Breast epithelium (tissue), 4 donors: ENCODE results near the gene RLIM. TPM values are rescaled to one million over a fixed set of nuclear protein-coding genes. Genes with fewer than 3 reads are reported as not detected.
A peak's percentile ranks its signal among the peaks of the same experiment; 100 is the strongest.
"Not testable (repeated sequence)": the region's sequence is repeated elsewhere in the genome, so short reads cannot be mapped to it uniquely, and the experiment has no call there.

Experiments
- DNase-seq, 2 donors: peaks; one replicate each; pipeline ENCODE4 v3.0.0-alpha.2; 2019; ENCODE audit warnings: low spot score in 2 of 2
- H3K27ac ChIP-seq, 2 donors: fragments of 200-600 bp; sonication (generic) in 1 of 2; one replicate each; pipeline ENCODE4 v1.5.1; 2016 to 2019; ENCODE audit warnings: mild to moderate bottlenecking in 1 of 2
- H3K27me3 ChIP-seq, 2 donors: fragments of 200-600 bp; sonication (generic) in 1 of 2; one replicate each; pipeline versions ENCODE4 v1.5.1 to v1.6.0; 2017 to 2019; ENCODE audit warnings: control low read depth in 1 of 2, mild to moderate bottlenecking in 1 of 2
- H3K36me3 ChIP-seq: fragments of 200-600 bp; one replicate; pipeline ENCODE4 v1.5.1; 2019
- H3K4me1 ChIP-seq, 2 donors: fragments of 200-600 bp; sonication (generic); one replicate each; pipeline ENCODE4 v1.5.1; 2016 to 2019; ENCODE audit warnings: control low read depth in 1 of 2
- H3K4me3 ChIP-seq, 3 donors: fragments of 200-600 bp; sonication (generic); 1 replicate in 2 of 3; 2 replicates in 1 of 3; pipeline ENCODE4 v1.5.1; 2016 to 2019; ENCODE audit warnings: mild to moderate bottlenecking in 3 of 3, moderate library complexity in 2 of 3
- H3K9me3 ChIP-seq, 2 donors: fragments of 200-600 bp; sonication (generic) in 1 of 2; one replicate each; pipeline ENCODE4 v1.5.1; 2016 to 2019; ENCODE audit warnings: control low read depth in 1 of 2
- CTCF ChIP-seq, 3 donors: fragments of 450-650 bp; IDR thresholded peaks; one replicate each; pipeline ENCODE4 v1.5.1; 2016 to 2017; ENCODE audit warnings: antibody characterized with exemption in 3 of 3, mild to moderate bottlenecking in 3 of 3, moderate library complexity in 3 of 3
- POLR2A ChIP-seq: fragments of 450-650 bp; IDR thresholded peaks from one replicate; pipeline ENCODE4 v1.6.1; 2016; ENCODE audit warnings: antibody characterized with exemption, mild to moderate bottlenecking, moderate library complexity
- POLR2AphosphoS5 ChIP-seq, 3 donors: sonication (generic); formaldehyde crosslinking; IDR thresholded peaks; one replicate each; pipeline ENCODE4 v1.6.1; 2017; ENCODE audit warnings: antibody characterized with exemption in 3 of 3
- intact Hi-C: fragments of 100-400 bp; cut with DNase I; formaldehyde crosslinking; loops from one replicate; pipeline ENCODE4 v1.15.1; 2023; ENCODE audit warnings: low total_unique reads
- total RNA-seq, 3 donors: library from RNA; depleted of rRNA; stranded (reverse); fragments of >200 nt; gene quantifications; one replicate each; pipeline ENCODE4 v1.1.0, GENCODE V29; 2016

RLIM gene
- total RNA-seq = 10 to 100 TPM; 32.1 to 45.1 (median 33.8) TPM

GRCh38 chrX:74614093-74614909, at the start of gene RLIM:
TSS of gene RLIM (minus strand) at chrX:74614624. CDS start at chrX:74595977, 18,647 bp downstream.
- Histone ChIP-seq H3K9me3 (no peaks in the 10 kb centered on the region), H3K27me3 (peaks cover 0 to 5% of the 10 kb centered on the region in 2 donors), H3K4me1 (no peaks in the 10 kb centered on the region), H3K4me3 (peak within 1 kb of the TSS; percentile 74 to 78 (median 77)), H3K27ac (peak within 1 kb of the TSS; percentile 98 to 99), H3K36me3 (no peaks in the 10 kb centered on the region)
- TF ChIP-seq POLR2AphosphoS5 (IDR thresholded peaks at IDR 0.05) (peak; percentile 87 to 91 (median 89)), POLR2A (peak; percentile 63), CTCF (IDR thresholded peaks at IDR 0.05) (no peak)
- peak; percentile 91 to 95 for DNase-seq
- intact Hi-C loops = no loop called here

GRCh38 chrX:74656079-74656745, 41.8 kb upstream of the RLIM start:
- Histone ChIP-seq H3K9me3 (peaks cover 6 to 8% of the 10 kb centered on the region in 2 donors), H3K27me3 (peaks cover 0 to 43% of the 10 kb centered on the region in 2 donors), H3K36me3 (no peaks in the 10 kb centered on the region), H3K27ac (no peak overlapping the region), H3K4me1 (no peaks in the 10 kb centered on the region), H3K4me3 (no peak overlapping the region)
- TF ChIP-seq CTCF (IDR thresholded peaks at IDR 0.05) = no peak
- no peak for DNase-seq
- intact Hi-C loops = no loop called here

- H3K36me3 ChIP-seq, H3K9me3 ChIP-seq, DNase-seq, intact Hi-C loops, H3K4me3 ChIP-seq, H3K27ac ChIP-seq, H3K4me1 ChIP-seq: not testable (repeated sequence)
- H3K27me3 ChIP-seq = peaks cover 0 to 43% of the 10 kb centered on the region in 2 donors
These were observed 40.5 kb upstream of the RLIM start for GRCh38 chrX:74654953-74655352.

GRCh38 chrX:74636749-74637314, 22.4 kb upstream of the RLIM start:
- Histone ChIP-seq H3K27ac (no peak overlapping the region), H3K4me1 (no peaks in the 10 kb centered on the region), H3K36me3 (no peaks in the 10 kb centered on the region), H3K9me3 (peaks cover 0 to 14% of the 10 kb centered on the region in 2 donors), H3K27me3 (peaks cover 0 to 14% of the 10 kb centered on the region in 2 donors), H3K4me3 (no peak overlapping the region)
- intact Hi-C loops = no loop called here
- no peak for DNase-seq
- no peak for TF ChIP-seq POLR2AphosphoS5 (IDR thresholded peaks at IDR 0.05)
- no peak for TF ChIP-seq POLR2A
- no peak for TF ChIP-seq CTCF (IDR thresholded peaks at IDR 0.05)

- intact Hi-C loops = no loop called here
- peaks cover 0 to 5% of the 10 kb centered on the region in 2 donors for H3K27me3 ChIP-seq
- H3K9me3 ChIP-seq = no peaks in the 10 kb centered on the region
- peak overlapping the region; percentile 98 to 99 for H3K27ac ChIP-seq
- peak overlapping the region; percentile 74 to 78 (median 77) for H3K4me3 ChIP-seq
- no peak for DNase-seq
- H3K36me3 ChIP-seq = no peaks in the 10 kb centered on the region
- no peaks in the 10 kb centered on the region for H3K4me1 ChIP-seq
- no peak for TF ChIP-seq POLR2AphosphoS5 (IDR thresholded peaks at IDR 0.05)
- no peak for TF ChIP-seq CTCF (IDR thresholded peaks at IDR 0.05)
- no peak for TF ChIP-seq POLR2A
These were observed 893 bp downstream of the RLIM start for GRCh38 chrX:74613370-74614092.
